ENCODE data around the gene ESPL1.
"Not testable (repeated sequence)": the region's sequence is repeated elsewhere in the genome, so short reads cannot be mapped to it uniquely, and the experiment has no call there.

Gene ESPL1

DNA sequence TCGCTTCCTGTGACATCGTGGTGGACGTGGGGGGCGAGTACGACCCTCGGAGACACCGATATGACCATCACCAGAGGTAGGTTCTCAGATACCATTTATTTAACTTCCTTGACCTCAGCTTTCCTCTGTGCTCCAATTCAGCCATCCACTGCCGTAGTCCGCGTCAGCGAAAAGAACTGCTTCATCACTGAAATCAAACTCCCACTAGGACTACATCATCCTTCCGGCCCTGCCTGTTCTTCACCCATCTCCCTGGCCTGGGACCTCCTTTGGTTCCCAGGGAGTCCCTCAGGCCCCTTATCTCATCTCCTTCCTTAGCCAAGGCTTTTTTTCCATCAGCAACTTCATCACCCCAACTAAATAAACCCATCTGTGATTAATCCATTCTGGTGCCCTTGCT is 32.1 kb downstream of the ESPL1 start:
- ATAC-seq: no peak

DNA sequence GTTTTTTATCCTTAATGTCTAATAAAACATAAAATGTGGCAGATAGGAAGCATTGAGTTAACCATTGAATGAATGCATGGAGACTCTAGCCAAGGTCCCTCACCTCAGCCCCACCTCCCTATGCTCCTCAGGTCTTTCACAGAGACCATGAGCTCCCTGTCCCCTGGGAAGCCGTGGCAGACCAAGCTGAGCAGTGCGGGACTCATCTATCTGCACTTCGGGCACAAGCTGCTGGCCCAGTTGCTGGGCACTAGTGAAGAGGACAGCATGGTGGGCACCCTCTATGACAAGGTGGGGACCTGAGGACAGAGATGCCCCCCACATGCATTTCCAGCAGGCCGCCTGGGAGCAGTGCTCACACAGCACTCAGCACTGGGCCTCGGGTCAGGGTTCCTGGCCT is 34.8 kb downstream of the ESPL1 start:
- ATAC-seq: no peak

- ATAC-seq: no peak
Observed at GRCh38 chr12:53306826-53307225, 38.7 kb downstream of the ESPL1 start.

- no peak for ATAC-seq
Observed at GRCh38 chr12:53308276-53308675, 40.2 kb downstream of the ESPL1 start.

DNA sequence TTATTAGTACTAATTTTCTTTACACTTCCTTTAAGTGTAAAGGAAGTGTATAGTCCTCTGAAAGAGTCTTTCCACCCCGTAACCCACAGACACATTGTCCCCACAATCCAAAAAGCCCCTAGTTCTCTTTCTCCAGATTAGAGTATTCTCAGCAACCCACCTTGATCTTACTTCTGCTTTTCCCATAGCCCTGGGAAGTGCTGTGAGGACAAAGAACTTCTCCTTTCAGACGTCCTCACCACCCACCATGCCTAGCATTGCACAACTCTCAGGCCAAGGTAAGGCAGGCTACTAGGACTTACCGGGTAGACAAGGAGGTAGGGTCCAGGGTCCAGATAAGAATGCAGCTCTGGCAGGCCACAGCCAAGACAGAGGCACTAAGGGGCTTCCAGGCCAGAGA is 45.9 kb downstream of the ESPL1 start:
- no peak for ATAC-seq

GRCh38 chr12:53320352-53321195 is 52.5 kb downstream of the ESPL1 start:
- ATAC-seq: no peak

GRCh38 chr12:53324113-53324778 is 56.1 kb downstream of the ESPL1 start:
- peak; percentile 12 to 14 for ATAC-seq

DNA sequence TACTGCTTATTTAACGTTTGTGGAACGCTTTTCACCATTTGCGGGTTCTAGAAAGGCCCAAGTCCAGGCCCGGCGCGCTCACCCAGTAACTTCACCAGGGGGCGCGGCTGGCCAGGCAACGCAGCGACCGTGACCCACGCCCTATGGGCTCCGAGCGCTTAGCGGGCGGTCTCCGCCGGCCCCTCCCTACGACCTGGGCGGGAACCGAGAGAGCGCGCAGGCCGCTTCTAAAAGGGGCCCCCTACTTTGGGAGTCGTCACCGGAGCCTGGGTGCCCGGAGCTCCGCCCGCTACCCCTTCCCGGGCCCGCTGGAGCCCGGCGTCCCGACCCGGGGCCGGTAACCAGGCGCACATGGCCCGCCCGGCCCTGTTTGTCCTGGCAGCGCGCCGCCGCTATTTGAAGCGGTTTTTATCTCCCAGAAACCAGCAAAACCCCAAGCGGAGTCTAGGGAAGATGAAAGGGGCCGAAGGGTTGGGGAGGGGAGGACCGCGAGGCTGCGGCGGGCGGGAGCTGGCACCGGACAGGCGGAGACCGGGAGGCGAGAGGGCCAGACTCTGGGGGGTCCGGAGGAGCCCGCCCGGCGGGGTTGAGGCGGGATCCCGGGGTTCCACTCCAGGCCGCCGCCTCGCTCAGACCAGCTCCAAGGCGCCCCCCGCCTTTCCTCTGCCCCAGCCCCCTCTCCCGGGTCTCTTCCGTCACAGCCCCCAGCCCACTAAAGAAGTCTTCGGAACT is 56.8 kb downstream of the ESPL1 start:
- ATAC-seq: peak; percentile 70 to 72

DNA sequence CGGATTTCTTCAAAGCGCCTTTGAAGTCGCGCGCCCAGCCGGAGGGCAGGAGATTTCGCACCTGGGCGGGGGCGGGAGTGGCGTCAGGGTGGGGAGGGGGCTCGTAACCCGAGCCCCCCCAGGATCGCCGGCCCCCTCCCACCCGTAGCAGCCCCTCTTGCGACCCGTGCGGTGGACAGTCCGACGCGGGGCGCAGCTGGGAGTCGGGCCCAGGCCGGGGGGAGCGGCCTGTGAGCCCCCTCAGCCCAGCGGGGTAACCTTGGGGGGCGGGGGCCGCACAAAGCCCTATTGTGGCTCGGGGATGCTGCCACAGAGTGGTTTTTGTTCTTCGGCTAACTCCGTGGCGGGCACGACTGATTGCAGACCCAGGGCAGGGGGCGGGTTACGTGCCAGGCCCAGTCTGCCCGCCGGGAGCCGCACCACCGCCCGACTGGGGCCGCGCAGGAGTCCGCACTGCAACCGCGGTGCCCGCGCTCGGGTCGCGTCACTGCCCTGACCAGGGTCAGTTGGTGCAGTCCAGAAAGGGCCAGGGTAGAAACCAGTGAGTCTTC is 57.5 kb downstream of the ESPL1 start:
- no peak for ATAC-seq

DNA sequence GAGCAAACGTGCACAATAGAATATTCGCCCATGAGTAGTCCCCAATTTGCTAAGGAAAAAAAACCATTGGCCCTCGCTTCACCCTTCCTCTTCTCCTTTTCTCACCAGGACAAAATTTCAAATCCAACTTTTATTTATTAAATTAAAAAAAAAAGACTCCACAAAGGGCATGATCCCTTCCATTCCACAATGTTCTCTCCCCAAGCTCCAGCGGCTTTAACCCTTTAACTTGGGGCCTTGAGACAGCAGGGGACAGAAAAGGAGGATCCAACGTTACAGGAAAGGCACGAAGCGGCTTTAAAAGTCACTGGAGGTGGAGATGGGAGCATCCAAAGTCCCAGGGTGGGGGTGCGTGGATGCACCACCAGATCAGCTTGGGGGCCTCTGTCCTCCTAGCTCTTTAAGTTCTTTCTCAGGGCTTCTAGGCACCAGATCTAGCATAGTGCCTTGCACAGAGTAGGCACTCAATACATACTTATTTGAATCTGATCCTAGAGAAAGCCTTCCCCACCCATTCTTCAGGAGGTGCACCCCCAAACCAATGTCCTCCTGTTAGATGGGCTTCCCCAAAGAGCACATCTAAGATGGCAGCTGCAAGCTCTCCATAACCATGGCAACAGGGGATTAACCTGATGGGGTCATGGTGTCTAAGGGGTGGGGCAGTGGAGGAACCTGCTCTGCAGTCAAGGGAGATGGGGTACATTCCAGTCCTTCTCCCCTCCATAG is 58.5 kb downstream of the ESPL1 start:
- no peak for ATAC-seq

DNA sequence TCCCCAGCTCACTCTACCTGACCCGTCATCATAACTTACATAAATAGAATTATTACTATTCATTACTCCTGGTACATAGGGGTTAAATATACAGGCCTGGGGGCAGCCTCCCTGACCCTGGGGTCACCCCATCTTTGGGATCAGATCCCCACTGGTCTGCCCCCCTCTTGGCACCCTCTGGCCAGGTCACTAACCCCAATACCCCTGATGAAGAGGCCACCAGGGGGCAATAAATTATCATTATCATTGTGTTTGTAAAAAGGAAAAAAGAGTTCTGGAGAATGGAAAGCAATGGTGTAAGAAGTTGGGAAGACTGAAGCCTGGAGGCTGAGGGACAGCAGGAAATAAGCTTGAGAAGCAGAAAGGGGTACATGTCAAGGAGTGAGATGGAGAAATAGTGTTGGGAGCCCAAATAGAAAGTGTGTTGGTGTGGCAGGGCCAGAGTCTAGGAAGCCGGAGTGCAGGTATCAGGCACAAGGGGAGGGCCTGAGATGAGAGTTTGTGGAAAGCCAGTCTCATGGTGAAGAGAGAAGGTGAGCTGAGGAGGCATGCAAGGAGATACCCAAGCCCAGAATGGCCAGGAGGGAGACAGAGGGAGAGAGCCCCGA is 59.4 kb downstream of the ESPL1 start:
- no peak for ATAC-seq

DNA sequence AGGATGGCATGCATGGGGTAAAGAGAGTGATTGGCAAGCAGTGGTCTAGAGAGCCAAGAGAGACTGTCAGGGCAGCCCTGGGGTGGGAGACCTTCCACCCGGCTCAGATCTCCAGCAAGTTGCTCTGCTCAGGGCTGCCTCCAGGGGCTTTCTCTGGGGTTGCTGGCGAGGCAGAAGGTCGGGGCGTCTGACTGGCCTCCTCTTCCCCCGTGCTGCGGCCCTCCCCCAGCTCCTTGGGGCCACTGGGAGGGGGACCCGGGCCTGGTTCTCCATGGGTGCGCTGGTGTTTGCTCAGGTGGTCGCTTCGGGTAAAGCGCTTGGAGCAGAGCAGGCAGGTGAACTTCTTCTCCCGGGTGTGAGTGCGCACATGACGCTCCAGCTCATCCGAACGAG is 59.9 kb downstream of the ESPL1 start:
- no peak for ATAC-seq

DNA sequence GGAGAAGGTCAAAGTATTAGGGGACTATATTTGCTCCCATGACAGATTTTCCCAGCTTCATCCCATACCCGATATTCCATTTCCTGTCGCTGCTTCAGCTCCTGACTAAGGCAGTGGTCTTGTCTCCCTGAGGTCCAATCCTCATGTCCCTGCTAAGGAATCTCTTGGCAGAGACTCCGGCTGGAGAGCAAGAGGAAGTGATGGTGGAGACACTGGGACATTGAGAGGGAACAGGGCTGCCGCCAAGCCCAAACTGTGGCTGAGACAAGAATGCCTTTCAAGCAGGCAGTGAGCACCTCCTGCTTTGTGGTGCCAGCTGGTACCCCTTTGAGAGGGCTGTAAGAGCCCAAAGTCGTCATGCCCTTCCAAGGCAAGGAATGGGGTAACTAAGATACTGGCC is 62.6 kb downstream of the ESPL1 start:
- ATAC-seq: no peak

DNA sequence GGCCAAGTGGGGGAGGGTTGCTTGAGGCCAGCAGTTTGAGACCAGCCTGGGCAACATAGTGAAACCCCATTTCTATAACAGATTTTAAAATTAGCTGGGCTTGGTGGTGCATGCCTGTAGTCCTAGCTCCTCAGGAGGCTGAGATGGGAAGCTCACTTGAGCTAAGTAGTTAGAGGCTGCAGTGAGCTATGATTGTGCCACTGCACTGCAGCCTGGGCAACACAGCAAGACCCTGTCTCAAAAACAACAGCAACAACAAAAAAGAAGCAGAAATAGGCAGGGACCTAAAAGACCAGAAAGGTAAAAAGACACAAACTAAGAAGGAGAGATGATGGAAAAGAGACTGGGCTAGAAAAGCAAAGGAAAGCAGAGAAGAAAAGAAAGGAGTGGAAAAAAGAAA is 64.2 kb downstream of the ESPL1 start:
- not testable (repeated sequence) for ATAC-seq

- ATAC-seq: no peak
Observed at GRCh38 chr12:53332744-53333143, 64.6 kb downstream of the ESPL1 start.

DNA sequence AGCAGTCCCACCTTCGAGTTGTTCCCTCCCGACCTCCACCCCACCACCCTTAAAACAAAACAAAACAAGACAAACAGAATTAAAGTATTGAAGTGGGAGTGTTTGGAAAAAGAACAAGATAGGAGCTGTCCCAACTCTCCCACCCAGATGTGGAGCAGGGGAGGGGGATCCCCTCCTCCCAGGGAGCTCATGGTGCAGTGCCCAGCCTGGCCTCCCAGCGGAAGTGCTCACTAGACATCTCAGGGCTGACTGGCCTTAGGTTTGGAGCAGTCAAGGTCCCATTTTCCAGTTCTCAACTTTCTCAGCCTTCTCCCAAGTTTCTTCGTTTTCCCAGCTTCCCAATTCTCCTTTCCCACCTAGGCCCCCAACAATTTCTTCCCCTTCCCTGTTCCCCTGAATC is 65.2 kb downstream of the ESPL1 start:
- ATAC-seq: no peak

- no peak for ATAC-seq
Observed at GRCh38 chr12:53333845-53334244, 65.7 kb downstream of the ESPL1 start.

- ATAC-seq: no peak
Observed at GRCh38 chr12:53334822-53335221, 66.7 kb downstream of the ESPL1 start.

- no peak for ATAC-seq
Observed at GRCh38 chr12:53336181-53336681, 68.1 kb downstream of the ESPL1 start, which contains the start of gene SP7. Gene SP7 (minus strand): TSS chr12:53336354. CDS start chr12:53335646, 708 bp downstream.

GRCh38 chr12:53338017-53338416 is 69.9 kb downstream of the ESPL1 start:
- no peak for ATAC-seq

DNA sequence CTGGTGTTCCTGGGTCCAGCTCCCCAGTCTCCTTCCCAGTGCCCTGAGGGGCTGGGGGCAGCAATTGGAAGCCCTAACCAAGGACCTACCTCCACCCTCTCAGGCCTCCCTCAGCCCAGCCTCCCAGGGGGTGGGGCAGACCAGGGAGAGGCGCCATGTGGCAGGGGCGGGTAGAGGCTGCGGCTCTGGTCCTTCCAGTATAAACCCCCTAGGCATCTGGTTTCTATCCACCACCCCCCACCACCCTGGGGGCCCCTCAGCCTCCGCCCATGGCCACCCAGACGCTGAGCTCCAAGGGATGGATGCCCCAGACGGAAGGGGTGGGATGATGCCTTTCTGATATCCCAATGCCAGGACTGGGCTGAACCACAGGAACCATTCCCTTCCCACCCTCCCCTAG is 70.8 kb downstream of the ESPL1 start:
- ATAC-seq: no peak

- ATAC-seq: no peak
Observed at GRCh38 chr12:53340398-53340797, 72.3 kb downstream of the ESPL1 start.
